Stomach (tissue), 9 donors: ENCODE measurements around the gene OR7G1. TPM values are rescaled to one million over a fixed set of nuclear protein-coding genes. Genes with fewer than 3 reads are reported as not detected.

Experiments
- DNase-seq, 2 donors: peaks; one replicate each; pipeline versions ENCODE4 v3.0.0 to v3.0.0-alpha.2; 2013 to 2019
- H3K27ac ChIP-seq, 5 donors: fragments of 200-600 bp in 4 of 5; sonication (generic) in 4 of 5; one replicate each; pipeline ENCODE4 v1.5.1; 2013 to 2019; ENCODE audit warnings: mild to moderate bottlenecking in 1 of 5, moderate library complexity in 1 of 5
- H3K27me3 ChIP-seq, 3 donors: fragments of 200-600 bp; sonication (generic); one replicate each; pipeline ENCODE4 v1.5.1; 2017 to 2019; ENCODE audit warnings: mixed run types in 1 of 3
- H3K36me3 ChIP-seq, 4 donors: fragments of 200-600 bp; sonication (generic); 1 replicate in 3 of 4; 2 replicates in 1 of 4; pipeline ENCODE4 v1.5.1; 2016 to 2019
- H3K4me1 ChIP-seq, 4 donors: fragments of 200-600 bp; sonication (generic); one replicate each; pipeline ENCODE4 v1.5.1; 2016 to 2019
- H3K4me3 ChIP-seq, 4 donors: fragments of 200-600 bp; sonication (generic) in 3 of 4; one replicate each; pipeline ENCODE4 v1.5.1; 2016 to 2019; ENCODE audit warnings: mild to moderate bottlenecking in 1 of 4
- H3K9me3 ChIP-seq, 4 donors: fragments of 200-600 bp; sonication (generic); one replicate each; pipeline ENCODE4 v1.5.1; 2016 to 2019
- CTCF ChIP-seq, 7 experiments: fragments of 450-650 bp in 4 of 7; fragments of 200-600 bp in 3 of 7; sonication (generic) in 3 of 7; IDR thresholded peaks; one replicate each; pipeline ENCODE4 v1.5.1; 2016 to 2019; ENCODE audit warnings: antibody characterized with exemption in 7 of 7, control low read depth in 2 of 7, mild to moderate bottlenecking in 1 of 7
- EP300 ChIP-seq: sonication (generic); formaldehyde crosslinking; IDR thresholded peaks from one replicate; pipeline ENCODE4 v1.6.1; 2017; ENCODE audit warnings: antibody characterized with exemption
- POLR2A ChIP-seq, 4 donors: fragments of 450-650 bp; IDR thresholded peaks; one replicate each; pipeline ENCODE4 v1.6.1; 2016; ENCODE audit warnings: antibody characterized with exemption in 4 of 4, control low read depth in 2 of 4, mild to moderate bottlenecking in 1 of 4, moderate library complexity in 1 of 4
- POLR2AphosphoS5 ChIP-seq, 3 donors: sonication (generic); formaldehyde crosslinking; IDR thresholded peaks; one replicate each; pipeline ENCODE4 v1.6.1; 2016; ENCODE audit warnings: antibody characterized with exemption in 3 of 3
- WGBS, 5 donors: extraction: QIAGEN DNeasy Blood & Tissue Kit in 3 of 5; methylation state at CpG; one replicate each; pipeline versions ENCODE4 v1.1.5 to v1.1.7; 2013 to 2018; 5-methylcytosine and 5-hydroxymethylcytosine counted together
- intact Hi-C: fragments of 100-400 bp; cut with DNase I; formaldehyde crosslinking; loops from one replicate; pipeline ENCODE4 v1.15.1; 2023; ENCODE audit warnings: low total_unique reads
- polyA plus RNA-seq, 3 donors: library from polyadenylated mRNA; stranded (reverse); fragments of 200-250 nt; gene quantifications; one replicate each; pipeline ENCODE4 v1.2.3, GENCODE V29; 2013
- total RNA-seq, 5 donors: library from RNA; depleted of rRNA; stranded (reverse); fragments of >200 nt; gene quantifications; one replicate each; pipeline versions ENCODE4 v1.1.0 to v1.2.3, GENCODE V29; 2014 to 2016
- donor health status: healthy with polysubstance abuse.
- donor health status: Bipolar disorder and iron deficiency.
- donor health status: healthy.

OR7G1 gene
- total and polyA plus RNA-seq, 8 donors, result not detected

GRCh38 chr19:9139609-9140158 is 24.1 kb upstream of the OR7G1 start:
- peaks cover 0 to 5% (median 2%) of the 10 kb centered on the region in 4 donors for H3K36me3 ChIP-seq
- intact Hi-C loops, result no loop called here

GRCh38 chr19:9132422-9132821 is 16.9 kb upstream of the OR7G1 start:
- Histone ChIP-seq H3K27me3 (peaks cover 0 to 31% (median 5%) of the 10 kb centered on the region in 3 donors), H3K4me3 (no peak overlapping the region), H3K27ac (no peak overlapping the region), H3K4me1 (peaks cover 0 to 4% (median 0%) of the 10 kb centered on the region in 4 donors), H3K9me3 (no peaks in the 10 kb centered on the region), H3K36me3 (no peaks in the 10 kb centered on the region)
- TF ChIP-seq CTCF (IDR thresholded peaks at IDR 0.05) (no peak), EP300 (no peak), POLR2A (IDR thresholded peaks at IDR 0.05) (no peak), POLR2AphosphoS5 (IDR thresholded peaks at IDR 0.05) (no peak)
- no peak for DNase-seq
- WGBS, 5 donors, result 51 to 66% (median 64%) methylated on average over 5 of the region's 5 CpGs
- intact Hi-C loops, result no loop called here

More at GRCh38 chr19:9139609-9140158, 24.1 kb upstream of the OR7G1 start:
- no peak for DNase-seq
- H3K4me1 ChIP-seq, result peaks cover 8 to 34% (median 24%) of the 10 kb centered on the region in 4 donors
- WGBS, 5 donors, result 27 to 32% (median 31%) methylated on average over 8 of the region's 8 CpGs
- H3K4me3 ChIP-seq, result peak overlapping the region; percentile 71 to 85 (median 78)
- H3K27me3 ChIP-seq, result peaks cover 0 to 6% (median 5%) of the 10 kb centered on the region in 3 donors
- TF ChIP-seq POLR2AphosphoS5 (IDR thresholded peaks at IDR 0.05) (no peak), POLR2A (IDR thresholded peaks at IDR 0.05) (no peak), CTCF (IDR thresholded peaks at IDR 0.05) (no peak), EP300 (no peak)
- H3K9me3 ChIP-seq, result peaks cover 1 to 4% (median 3%) of the 10 kb centered on the region in 4 donors
- H3K27ac ChIP-seq, result peak overlapping the region; percentile 78 to 93 (median 90)

GRCh38 chr19:9130965-9131364 is 15.4 kb upstream of the OR7G1 start:
- Histone ChIP-seq H3K9me3 (no peaks in the 10 kb centered on the region), H3K27me3 (peaks cover 0 to 42% (median 5%) of the 10 kb centered on the region in 3 donors), H3K4me3 (no peak overlapping the region), H3K4me1 (no peaks in the 10 kb centered on the region), H3K27ac (no peak overlapping the region), H3K36me3 (no peaks in the 10 kb centered on the region)
- intact Hi-C loops, result no loop called here
- WGBS, 5 donors, result 39 to 85% (median 71%) methylated on average over 1 of the region's 1 CpG
- DNase-seq, result peak in 1 of 2 donors; percentile 12
- TF ChIP-seq POLR2A (IDR thresholded peaks at IDR 0.05) (no peak), POLR2AphosphoS5 (IDR thresholded peaks at IDR 0.05) (no peak), CTCF (IDR thresholded peaks at IDR 0.05) (no peak), EP300 (no peak)

GRCh38 chr19:9128171-9128570 is 12.6 kb upstream of the OR7G1 start:
- H3K27ac ChIP-seq, result no peak overlapping the region
- 56 to 74% (median 60%) methylated on average over 3 of the region's 3 CpGs for WGBS, 5 donors
- no peaks in the 10 kb centered on the region for H3K4me1 ChIP-seq
- H3K36me3 ChIP-seq, result no peaks in the 10 kb centered on the region
- H3K27me3 ChIP-seq, result peaks cover 0 to 34% (median 0%) of the 10 kb centered on the region in 3 donors
- TF ChIP-seq EP300, result no peak
- no peak for TF ChIP-seq POLR2AphosphoS5 (IDR thresholded peaks at IDR 0.05)
- no peak for TF ChIP-seq POLR2A (IDR thresholded peaks at IDR 0.05)
- TF ChIP-seq CTCF (IDR thresholded peaks at IDR 0.05), result no peak
- no peak for DNase-seq
- H3K9me3 ChIP-seq, result no peaks in the 10 kb centered on the region
- intact Hi-C loops, result no loop called here
- H3K4me3 ChIP-seq, result no peak overlapping the region
